K562 (cell line): Measurements from ENCODE around the gene VWA3A. TPM values are rescaled to one million over a fixed set of nuclear protein-coding genes. Genes with fewer than 3 reads are reported as not detected.

Experiments
- ESRRA ChIP-seq: fragments of 450-650 bp; IDR thresholded peaks from 2 replicates; pipeline ENCODE4 v1.6.1; 2014; ENCODE audit warnings: low read depth, mild to moderate bottlenecking, moderate library complexity, borderline replicate concordance
- ETV6 ChIP-seq, 3 experiments: fragments of 150-350 bp in 1 of 3; sonication (generic) in 1 of 3; formaldehyde crosslinking in 1 of 3; IDR thresholded peaks; 2 replicates each; pipeline versions ENCODE4 v1.6.1 to v1.8.0; 2014 to 2022; ENCODE audit warnings: borderline replicate concordance in 2 of 3, low read depth in 2 of 3, antibody characterized with exemption in 1 of 3, low read length in 1 of 3, mild to moderate bottlenecking in 1 of 3, missing genetic modification reagents in 1 of 3
- HSF4 ChIP-seq: fragments of 250-450 bp; sonication (Bioruptor Pico); IDR thresholded peaks from 2 replicates; pipeline ENCODE4 v2.1.2; 2022; ENCODE audit warnings: mild to moderate bottlenecking, moderate library complexity, borderline replicate concordance
- MED1 ChIP-seq: sonication (generic); formaldehyde crosslinking; IDR thresholded peaks from 2 replicates; pipeline ENCODE4 v1.8.1; 2023; ENCODE audit warnings: missing genetic modification reagents, borderline replicate concordance
- MEF2D ChIP-seq: conservative IDR thresholded peaks from 2 replicates; pipeline ENCODE4 v1.6.1; 2016; ENCODE audit warnings: low read depth, missing genetic modification characterization, missing compliant biosample characterization
- NCOA2 ChIP-seq, 2 experiments: fragments of 450-650 bp; IDR thresholded peaks; 2 replicates each; pipeline ENCODE4 v1.6.1; 2018; ENCODE audit warnings: mild to moderate bottlenecking in 2 of 2, moderate library complexity in 1 of 2; ENCODE audit not compliant: partially characterized antibody in 2 of 2
- SMARCB1 ChIP-seq: IDR thresholded peaks from 2 replicates; pipeline ENCODE4 v1.6.1; 2011; ENCODE audit warnings: improper control_type of control experiment, low read depth; ENCODE audit not compliant: insufficient read length
- ZEB2 ChIP-seq: fragments of 450-650 bp; IDR thresholded peaks from 2 replicates; pipeline ENCODE4 v1.6.1; 2016
- ZKSCAN3 ChIP-seq: fragments of 250-450 bp; sonication (Bioruptor Pico); IDR thresholded peaks from 2 replicates; pipeline ENCODE4 v1.4.0; 2020
- ZNF507 ChIP-seq: conservative IDR thresholded peaks from 2 replicates; pipeline ENCODE4 v1.6.1; 2017; ENCODE audit warnings: missing genetic modification characterization, missing compliant biosample characterization
- polyA plus RNA-seq, 8 experiments: library from polyadenylated mRNA; depleted of rRNA in 4 of 8; stranded (reverse) in 5 of 8; unstranded in 3 of 8; fragments of >200 nt; fragmentation: Nextera tagmentation in 2 of 8; fragmentation: Illumina TruSeq in 1 of 8; extraction: Ambion mirVana in 2 of 8; extraction: Trizol in 1 of 8; gene quantifications; 2 replicates each; pipeline versions ENCODE4 v1.2.1 to v1.2.3, GENCODE V29; 2011 to 2014; ENCODE audit warnings: inconsistent platforms in 1 of 8, missing spikeins in 1 of 8
- total RNA-seq, 7 experiments: library from RNA; depleted of rRNA in 6 of 7; stranded (reverse); fragments of >200 nt in 6 of 7; fragmentation: Illumina TruSeq in 2 of 7; extraction: Trizol in 2 of 7; gene quantifications; 2 replicates each; pipeline versions ENCODE4 v1.2.1 to v1.2.3, GENCODE V29; 2011 to 2021; ENCODE audit warnings: low replicate concordance in 1 of 7
- TF ChIP-seq, protein P1 (sequence below): fragments of 450-650 bp; IDR thresholded peaks from 2 replicates; pipeline ENCODE4 v1.6.1; 2017; ENCODE audit warnings: mild to moderate bottlenecking, moderate library complexity

Gene VWA3A
- total and polyA plus RNA-seq, 9 of the 15 experiments (the other 6 are each of a cell fraction or from before 2014, with no cell fraction given), result not detected

DNA sequence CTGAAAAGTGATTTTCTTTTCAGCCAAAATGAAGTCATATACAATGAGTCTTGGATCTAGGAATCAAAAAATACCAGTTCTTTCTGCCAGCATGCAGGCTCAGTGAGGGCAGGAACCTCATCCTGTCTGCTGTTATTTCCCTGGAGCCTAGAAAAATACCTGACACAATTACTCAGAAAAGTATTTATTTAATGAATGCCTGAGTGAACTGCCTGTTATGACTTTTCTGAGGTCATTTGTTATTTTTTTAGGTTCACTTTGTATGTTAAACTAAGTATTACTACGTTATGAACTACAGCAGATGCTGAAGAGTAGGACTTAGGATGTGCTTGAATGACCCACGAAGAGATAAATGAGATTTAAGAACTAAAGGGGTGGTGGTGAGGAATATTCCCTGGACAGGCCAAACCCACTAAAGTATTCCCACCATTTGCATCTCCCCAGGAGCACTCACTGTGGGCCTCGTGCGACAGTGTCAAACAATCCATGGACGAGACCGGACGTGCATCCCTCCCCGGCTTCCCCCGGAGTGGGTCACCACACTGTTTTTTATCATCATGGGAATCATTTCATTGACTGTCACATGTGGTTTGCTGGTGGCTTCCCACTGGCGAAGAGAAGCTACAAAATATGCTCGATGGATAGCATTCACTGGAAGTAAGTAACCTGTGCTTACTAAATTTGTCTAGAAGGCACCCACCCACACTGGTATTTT is 17.1 kb upstream of the VWA3A start (continued):
- no peak for TF ChIP-seq ZNF507 (tag)
- TF ChIP-seq MED1 (CRISPR knock-in tag), result no peak
- no peak for TF ChIP-seq HSF4 (CRISPR knock-in tag)
- no peak for TF ChIP-seq MEF2D (tag)
- no peak for TF ChIP-seq ETV6 (IDR thresholded peaks at IDR 0.05; ENCODE audit: borderline replicate concordance in 1 of 2, low read depth in 2 of 2, low read length in 1 of 2)
- TF ChIP-seq ETV6 (CRISPR knock-in tag; IDR thresholded peaks at IDR 0.05; ENCODE audit: borderline replicate concordance), result no peak
- TF ChIP-seq ZKSCAN3, result no peak
- TF ChIP-seq, protein P1, sequence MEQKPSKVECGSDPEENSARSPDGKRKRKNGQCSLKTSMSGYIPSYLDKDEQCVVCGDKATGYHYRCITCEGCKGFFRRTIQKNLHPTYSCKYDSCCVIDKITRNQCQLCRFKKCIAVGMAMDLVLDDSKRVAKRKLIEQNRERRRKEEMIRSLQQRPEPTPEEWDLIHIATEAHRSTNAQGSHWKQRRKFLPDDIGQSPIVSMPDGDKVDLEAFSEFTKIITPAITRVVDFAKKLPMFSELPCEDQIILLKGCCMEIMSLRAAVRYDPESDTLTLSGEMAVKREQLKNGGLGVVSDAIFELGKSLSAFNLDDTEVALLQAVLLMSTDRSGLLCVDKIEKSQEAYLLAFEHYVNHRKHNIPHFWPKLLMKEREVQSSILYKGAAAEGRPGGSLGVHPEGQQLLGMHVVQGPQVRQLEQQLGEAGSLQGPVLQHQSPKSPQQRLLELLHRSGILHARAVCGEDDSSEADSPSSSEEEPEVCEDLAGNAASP, result no peak
- TF ChIP-seq NCOA2 (IDR thresholded peaks at IDR 0.05; ENCODE audit: partially characterized antibody in 2 of 2), result no peak
- TF ChIP-seq SMARCB1, result no peak
- no peak for TF ChIP-seq ESRRA
- TF ChIP-seq ZEB2, result no peak
